HFF-Myc (cell line): ENCODE measurements around the gene C3orf22.

Experiments
- DNase-seq: peaks from one replicate; pipeline ENCODE4 v3.0.0-alpha.2; 2011; ENCODE audit warnings: low read depth; ENCODE audit errors: extremely low read depth
- H3K4me3 ChIP-seq: replicated peaks from 2 replicates; pipeline ENCODE4 v1.5.1; 2011; ENCODE audit warnings: low read depth, mild to moderate bottlenecking, control low read depth, low read length
- TF ChIP-seq, protein P1 (sequence below): IDR thresholded peaks from 2 replicates; pipeline ENCODE4 v1.5.1; 2012; ENCODE audit warnings: mild to moderate bottlenecking, low read depth, low read length, control low read depth; ENCODE audit errors: missing control alignments

Gene C3orf22

GRCh38 chr3:126543457-126544061 lies 15.2 kb downstream of the C3orf22 start:
- TF ChIP-seq, protein P1, sequence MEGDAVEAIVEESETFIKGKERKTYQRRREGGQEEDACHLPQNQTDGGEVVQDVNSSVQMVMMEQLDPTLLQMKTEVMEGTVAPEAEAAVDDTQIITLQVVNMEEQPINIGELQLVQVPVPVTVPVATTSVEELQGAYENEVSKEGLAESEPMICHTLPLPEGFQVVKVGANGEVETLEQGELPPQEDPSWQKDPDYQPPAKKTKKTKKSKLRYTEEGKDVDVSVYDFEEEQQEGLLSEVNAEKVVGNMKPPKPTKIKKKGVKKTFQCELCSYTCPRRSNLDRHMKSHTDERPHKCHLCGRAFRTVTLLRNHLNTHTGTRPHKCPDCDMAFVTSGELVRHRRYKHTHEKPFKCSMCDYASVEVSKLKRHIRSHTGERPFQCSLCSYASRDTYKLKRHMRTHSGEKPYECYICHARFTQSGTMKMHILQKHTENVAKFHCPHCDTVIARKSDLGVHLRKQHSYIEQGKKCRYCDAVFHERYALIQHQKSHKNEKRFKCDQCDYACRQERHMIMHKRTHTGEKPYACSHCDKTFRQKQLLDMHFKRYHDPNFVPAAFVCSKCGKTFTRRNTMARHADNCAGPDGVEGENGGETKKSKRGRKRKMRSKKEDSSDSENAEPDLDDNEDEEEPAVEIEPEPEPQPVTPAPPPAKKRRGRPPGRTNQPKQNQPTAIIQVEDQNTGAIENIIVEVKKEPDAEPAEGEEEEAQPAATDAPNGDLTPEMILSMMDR, result no peak
- no peak overlapping the region for H3K4me3 ChIP-seq
- no peak for DNase-seq

DNA sequence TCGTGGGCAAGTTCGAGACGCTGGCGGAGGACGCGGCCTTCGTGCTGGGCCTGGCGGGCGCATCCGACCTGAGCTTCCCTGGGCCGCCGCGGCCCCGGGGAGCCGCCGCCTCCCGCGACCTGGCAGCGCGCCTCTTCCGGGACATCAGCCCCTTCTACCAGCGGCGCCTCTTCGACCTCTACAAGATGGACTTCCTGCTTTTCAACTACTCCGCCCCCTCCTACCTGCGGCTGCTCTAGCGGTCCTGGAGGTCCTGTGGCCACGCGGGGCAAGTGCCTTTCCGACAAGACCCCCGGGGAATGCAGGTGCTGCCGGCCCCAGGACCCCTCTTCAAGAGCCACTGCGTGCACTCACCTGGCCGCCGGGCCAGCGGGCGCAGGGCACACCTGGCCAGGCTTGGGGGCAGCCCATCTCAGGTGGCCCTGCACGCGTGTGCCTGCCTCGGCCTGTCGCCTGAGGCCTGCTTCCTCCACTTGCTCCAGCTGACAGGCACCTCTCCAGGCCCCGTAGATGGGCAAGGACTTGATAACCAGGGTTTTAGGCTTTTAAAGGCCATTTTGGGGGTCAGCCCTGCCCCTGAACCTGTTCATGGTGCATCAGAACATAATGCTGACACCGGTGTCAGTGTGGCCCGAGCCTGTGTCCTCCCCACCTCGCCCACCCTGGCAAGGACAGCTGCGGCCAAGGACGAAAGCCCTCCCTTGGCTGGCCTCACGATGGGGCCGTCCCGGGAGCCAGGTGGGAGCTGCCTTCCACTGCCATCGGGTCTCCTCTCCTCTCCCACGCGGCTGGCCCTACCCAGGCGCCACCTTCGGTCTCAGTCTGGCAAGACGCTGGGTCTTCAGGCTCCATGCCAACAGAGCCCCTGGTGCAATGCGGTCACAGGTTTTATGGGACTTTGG lies 16.1 kb downstream of the C3orf22 start:
- TF ChIP-seq, protein P1, result no peak
- no peak for DNase-seq

DNA sequence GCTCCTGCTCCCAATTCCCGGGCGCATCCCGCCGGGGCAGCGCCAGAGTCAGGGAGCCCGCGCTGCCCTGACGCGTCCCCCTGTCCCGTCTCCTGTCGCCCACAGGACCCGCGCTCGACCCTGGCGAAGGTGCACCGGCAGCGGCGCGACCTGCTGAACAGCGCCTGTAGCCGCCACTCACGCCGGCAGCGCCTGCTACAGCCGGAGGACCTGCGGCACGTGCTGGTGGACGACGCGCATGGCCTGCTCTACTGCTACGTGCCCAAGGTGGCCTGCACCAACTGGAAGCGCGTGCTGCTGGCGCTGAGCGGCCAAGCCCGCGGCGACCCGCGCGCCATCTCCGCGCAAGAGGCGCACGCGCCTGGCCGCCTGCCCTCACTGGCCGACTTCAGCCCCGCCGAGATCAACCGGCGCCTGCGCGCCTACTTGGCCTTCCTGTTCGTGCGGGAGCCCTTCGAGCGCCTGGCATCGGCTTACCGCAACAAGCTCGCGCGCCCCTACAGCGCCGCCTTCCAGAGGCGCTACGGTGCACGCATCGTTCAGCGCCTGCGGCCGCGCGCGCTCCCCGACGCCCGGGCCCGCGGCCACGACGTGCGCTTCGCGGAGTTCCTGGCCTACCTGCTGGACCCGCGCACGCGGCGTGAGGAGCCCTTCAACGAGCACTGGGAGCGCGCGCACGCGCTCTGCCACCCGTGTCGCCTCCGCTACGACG lies 16.9 kb downstream of the C3orf22 start:
- DNase-seq, result no peak
- TF ChIP-seq, protein P1, result no peak
- H3K4me3 ChIP-seq, result no peak overlapping the region

More for the DNA sequence above, 16.1 kb downstream of the C3orf22 start:
- no peak overlapping the region for H3K4me3 ChIP-seq

- H3K4me3 ChIP-seq, result no peak overlapping the region
- no peak for DNase-seq
- TF ChIP-seq, protein P1, result no peak
These were observed 17.6 kb downstream of the C3orf22 start for GRCh38 chr3:126540951-126541627.

GRCh38 chr3:126540342-126540849 lies 18.3 kb downstream of the C3orf22 start:
- DNase-seq, result peak; percentile 84
- H3K4me3 ChIP-seq, result no peak overlapping the region

More at GRCh38 chr3:126540342-126540849, 18.3 kb downstream of the C3orf22 start:
- TF ChIP-seq, protein P1, result no peak
